GM18867 (cell line): ENCODE measurements around the gene MFAP5.
"Not testable (repeated sequence)": the region's sequence is repeated elsewhere in the genome, so short reads cannot be mapped to it uniquely, and the experiment has no call there.

Experiments
- ATAC-seq: cut with Tn5 transposase; IDR thresholded peaks from one replicate; pipeline ENCODE4 v1.9.1; 2021; ENCODE audit warnings: mild to moderate bottlenecking, moderate library complexity; ENCODE audit not compliant: unreplicated experiment

Gene MFAP5

GRCh38 chr12:8676651-8677050 lies 14.0 kb upstream of the MFAP5 start:
- ATAC-seq: no peak

DNA sequence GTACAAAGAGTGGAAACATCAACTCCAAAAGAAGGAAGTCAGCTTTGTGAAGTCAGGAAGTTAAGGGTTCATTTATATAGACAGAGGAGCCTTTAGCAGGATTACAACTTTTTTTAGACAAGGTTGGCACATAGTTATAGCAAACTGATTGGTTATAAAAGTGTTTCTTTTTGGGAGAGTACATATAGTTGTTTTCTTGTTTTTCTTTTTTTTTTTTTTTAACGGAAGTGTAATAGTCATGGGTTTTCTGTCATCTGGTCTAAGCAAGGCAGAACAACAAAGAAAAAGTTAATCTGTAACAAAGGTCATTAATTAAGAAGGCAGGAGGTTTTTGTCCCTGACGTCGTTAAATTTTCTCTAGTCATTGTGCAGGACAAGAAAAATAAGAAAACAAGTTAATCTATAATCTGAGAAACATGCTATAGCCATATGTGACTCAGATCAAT lies 13.0 kb upstream of the MFAP5 start:
- ATAC-seq: no peak

GRCh38 chr12:8672381-8672780 lies 9.8 kb upstream of the MFAP5 start:
- no peak for ATAC-seq

GRCh38 chr12:8668441-8668840 lies 5.8 kb upstream of the MFAP5 start:
- ATAC-seq: no peak

DNA sequence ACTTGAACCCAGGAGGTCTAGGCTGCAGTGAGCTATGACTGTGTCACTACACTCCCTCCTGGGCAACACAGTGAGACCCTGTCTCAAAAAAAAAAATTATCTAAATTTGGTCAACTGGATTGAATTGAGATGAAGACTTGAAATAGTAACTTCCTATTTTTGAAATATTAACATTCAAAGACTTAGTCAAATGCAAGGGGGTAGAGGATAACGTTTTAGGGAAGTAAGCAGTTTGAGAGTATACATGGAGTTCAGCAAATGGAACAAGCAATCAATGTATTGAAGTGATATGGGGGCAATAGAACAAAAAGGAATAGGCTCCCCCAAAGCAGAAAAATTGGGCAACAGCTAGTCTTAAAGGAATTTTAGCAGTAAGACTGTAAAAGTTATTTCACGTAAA lies 4.6 kb upstream of the MFAP5 start:
- no peak for ATAC-seq

- no peak for ATAC-seq
Measured at GRCh38 chr12:8665759-8666158, 3.1 kb upstream of the MFAP5 start.

DNA sequence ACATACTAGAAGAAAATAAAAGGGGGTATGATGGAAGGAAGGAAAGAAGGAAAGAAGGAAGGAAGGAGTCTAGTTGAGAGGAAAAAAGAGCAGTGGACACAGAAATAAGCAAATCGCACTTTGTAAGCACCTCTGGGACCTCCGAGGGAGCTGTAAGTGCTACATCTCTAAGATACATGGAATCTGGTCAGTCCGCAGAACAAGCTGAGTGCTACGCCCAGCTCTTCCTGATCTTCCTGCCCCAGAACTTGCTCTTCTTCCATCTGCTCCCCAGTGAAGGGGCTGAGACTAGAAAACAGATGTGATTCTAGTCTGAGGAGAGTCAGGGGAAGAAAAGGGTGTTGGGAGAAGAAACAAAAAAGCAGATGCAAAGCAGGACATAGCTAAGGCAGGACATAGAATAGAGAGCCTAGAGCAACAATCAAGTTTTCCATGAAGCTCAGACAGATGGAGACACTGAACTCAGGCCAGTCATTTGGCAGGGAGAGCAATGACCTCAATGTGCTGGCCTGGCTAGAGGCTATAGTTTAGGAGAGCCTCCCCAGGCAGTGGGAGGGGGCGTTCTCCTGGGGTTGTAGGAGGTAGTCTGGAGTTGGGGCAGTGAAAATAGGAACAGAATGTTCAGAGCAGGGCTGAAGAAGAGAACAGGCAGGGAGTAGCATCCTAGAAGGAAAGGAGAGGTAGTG lies 1.7 kb upstream of the MFAP5 start:
- ATAC-seq: no peak

- no peak for ATAC-seq
Measured at GRCh38 chr12:8661751-8662150, 875 bp downstream of the MFAP5 start.

DNA sequence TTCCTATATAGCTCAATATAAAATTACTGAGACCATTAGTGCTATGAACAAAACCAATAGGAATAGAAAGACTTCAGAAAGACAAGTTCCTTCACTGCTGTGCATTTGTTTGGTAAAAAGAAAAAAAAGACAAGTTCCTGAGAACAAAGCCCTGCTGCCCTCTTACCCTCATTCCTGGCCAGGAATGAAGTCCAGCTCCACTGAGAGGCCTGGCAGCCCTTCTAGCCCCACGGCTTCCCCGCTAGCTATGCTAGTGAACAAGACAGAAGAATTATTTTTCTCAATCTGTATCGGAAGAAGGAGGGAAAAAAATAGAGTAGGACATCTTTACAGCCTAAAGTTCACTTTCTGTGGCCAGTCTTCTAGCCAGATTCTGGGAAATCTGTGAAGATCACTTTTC lies 1.6 kb downstream of the MFAP5 start:
- ATAC-seq: no peak

GRCh38 chr12:8658346-8658745 lies 4.3 kb downstream of the MFAP5 start:
- no peak for ATAC-seq

GRCh38 chr12:8655421-8655820 lies 7.2 kb downstream of the MFAP5 start:
- ATAC-seq: no peak

DNA sequence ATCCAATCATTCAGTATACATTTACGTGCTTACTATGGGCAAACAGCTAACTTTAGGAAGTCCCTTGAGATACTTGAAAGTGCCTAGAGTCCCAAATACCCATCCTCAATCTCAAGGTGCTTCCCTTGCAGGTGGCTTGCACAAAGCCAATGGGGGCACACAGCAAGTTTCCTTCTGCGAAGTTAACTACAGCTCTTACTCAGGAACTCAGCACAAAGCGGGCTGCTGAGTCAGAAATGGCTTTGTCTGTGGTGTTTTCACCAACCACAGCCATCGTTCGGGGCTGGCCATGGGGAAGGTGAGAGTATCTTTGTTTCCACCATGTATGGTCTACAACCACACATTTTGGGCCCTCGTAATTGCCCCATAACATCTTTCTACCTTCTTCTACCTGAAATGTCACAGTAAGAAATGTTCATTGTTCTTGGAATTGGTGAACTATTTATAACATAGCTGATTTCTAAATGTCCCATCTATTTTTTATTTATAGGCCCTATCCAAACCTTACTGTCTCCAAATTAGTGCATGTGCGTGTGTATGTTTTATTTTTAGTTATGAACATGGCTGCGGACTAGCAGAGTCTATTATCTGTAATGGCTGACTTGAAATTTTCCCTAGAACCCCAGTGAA lies 13.9 kb downstream of the MFAP5 start:
- ATAC-seq: peak; percentile 75

DNA sequence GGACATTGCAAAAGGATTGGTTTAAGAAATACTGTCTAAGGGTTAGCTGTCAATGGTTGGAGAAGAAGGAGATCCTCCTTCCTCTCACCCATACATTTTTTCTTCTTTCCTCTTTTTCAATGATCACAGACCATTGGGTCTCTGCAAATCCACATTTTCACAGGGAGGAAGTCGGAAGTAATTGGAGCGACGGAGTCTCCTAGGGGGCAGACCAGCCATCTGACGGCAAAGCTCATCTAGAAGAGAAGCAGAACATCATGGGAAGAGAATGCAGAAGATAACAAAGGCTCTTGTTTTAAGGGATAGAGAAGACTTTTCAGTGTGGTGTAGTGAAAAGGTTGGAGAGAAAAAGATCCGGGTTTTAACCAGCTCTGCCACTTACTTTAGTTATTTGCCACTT lies 14.7 kb downstream of the MFAP5 start:
- no peak for ATAC-seq

- ATAC-seq: peak; percentile 54
Measured at GRCh38 chr12:8644345-8645248, 18.0 kb downstream of the MFAP5 start.

- no peak for ATAC-seq
Measured at GRCh38 chr12:8642775-8643174, 19.9 kb downstream of the MFAP5 start.

GRCh38 chr12:8639936-8640335 lies 22.7 kb downstream of the MFAP5 start:
- no peak for ATAC-seq

DNA sequence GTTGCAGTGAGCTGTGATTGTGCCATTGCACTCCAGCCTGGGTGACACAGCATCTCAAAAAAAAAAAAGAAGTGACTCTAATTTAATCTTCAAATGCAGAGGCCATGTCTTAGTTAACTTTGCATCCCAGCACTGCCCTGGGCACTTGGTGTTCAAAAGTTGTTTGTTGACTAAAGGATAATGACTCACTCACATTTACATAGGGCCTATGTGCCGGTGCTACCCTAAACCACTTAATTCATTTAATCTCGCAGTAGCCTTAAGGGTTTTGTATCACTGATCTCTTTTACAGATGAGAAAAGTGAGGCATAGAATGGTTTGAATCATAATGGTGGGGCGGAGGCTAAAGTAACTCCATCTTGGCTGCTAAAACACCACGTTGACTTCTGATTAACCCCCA lies 23.7 kb downstream of the MFAP5 start:
- ATAC-seq: no peak

DNA sequence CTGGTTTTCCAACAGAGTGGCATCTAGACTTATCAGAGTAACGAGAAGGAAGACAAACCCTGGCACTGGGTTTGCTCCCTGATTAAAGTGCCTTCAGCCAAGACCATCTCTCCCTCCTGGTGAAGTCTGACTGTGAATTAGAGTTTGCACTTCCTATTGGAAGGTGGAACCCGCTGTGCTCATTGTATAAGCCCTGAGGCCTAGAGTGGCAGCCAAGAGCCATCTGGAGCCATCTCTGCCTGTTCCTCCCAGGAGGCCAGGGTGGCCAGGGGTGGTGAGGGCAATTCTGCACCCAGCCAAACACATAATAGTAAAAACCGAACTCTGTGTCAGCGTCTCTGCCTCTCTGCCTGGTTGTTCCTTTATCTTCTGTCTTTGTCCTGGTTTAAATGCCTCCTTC lies 25.0 kb downstream of the MFAP5 start:
- ATAC-seq: no peak

DNA sequence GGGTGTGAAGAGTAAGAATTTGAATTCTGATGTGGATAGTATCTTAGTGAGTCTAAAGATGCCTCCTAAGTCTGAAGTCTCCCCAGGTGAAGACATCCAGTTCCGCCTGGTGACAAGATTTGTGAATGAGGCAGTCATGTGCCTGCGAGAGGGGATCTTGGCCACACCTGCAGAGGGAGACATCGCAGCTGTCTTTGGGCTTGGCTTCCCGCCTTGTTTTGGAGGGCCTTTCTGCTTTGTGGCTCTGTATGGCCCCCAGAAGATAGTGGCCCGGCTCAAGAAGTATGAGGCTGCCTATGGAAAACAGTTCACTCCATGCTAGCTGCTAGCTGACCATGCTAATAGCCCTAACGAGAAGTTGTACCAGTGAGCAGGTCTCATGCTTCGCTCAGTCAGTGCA lies 25.4 kb downstream of the MFAP5 start:
- ATAC-seq: no peak

DNA sequence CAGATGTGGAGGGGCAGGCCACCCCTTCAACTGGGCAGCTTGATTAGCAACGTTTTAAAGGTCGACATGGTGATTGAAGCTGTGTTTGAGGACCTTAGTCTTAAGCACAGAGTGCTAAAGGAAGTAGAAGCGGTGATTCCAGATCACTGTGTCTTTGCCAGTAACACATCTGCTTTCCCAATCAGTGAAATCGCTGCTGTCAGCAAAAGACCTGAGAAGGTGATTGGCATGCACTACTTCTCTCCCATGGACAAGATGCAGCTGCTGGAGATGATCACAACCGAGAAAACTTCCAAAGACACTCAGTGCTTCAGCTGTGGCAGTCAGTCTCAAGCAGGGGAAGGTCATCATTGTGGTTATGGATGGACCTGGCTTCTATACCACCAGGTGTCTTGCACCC lies 26.0 kb downstream of the MFAP5 start:
- no peak for ATAC-seq

DNA sequence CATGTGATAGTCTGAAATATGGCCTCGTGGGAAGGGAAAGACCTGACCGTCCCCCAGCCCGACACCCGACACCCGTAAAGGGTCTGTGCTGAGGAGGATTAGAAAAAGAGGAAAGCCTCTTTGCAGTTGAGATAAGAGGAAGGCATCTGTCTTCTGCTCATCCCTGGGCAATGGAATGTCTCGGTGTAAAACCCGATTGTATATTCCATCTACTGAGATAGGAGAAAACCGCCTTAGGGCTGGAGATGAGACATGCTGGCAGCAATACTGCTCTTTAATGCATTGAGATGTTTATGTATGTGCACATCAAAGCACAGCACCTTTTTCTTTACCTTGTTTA lies 26.6 kb downstream of the MFAP5 start:
- ATAC-seq: not testable (repeated sequence)
